Transverse colon (tissue), 3 donors: ENCODE data around the gene GNPDA2.
"Not testable (repeated sequence)": the region's sequence is repeated elsewhere in the genome, so short reads cannot be mapped to it uniquely, and the experiment has no call there.

Experiments used
- POLR2A ChIP-seq: fragments of 450-650 bp; IDR thresholded peaks from one replicate; pipeline ENCODE4 v1.6.1; 2016; ENCODE audit warnings: antibody characterized with exemption, mild to moderate bottlenecking, moderate library complexity
- TF ChIP-seq, protein P1 (sequence below), 5 experiments: fragments of 200-600 bp in 3 of 5; fragments of 450-650 bp in 2 of 5; sonication (generic) in 3 of 5; IDR thresholded peaks; 1 replicate in 2 of 5; 2 replicates in 3 of 5; pipeline ENCODE4 v1.5.1; 2016 to 2017; ENCODE audit warnings: antibody characterized with exemption in 5 of 5, inconsistent platforms in 3 of 5, mild to moderate bottlenecking in 2 of 5, moderate library complexity in 1 of 5

DNA sequence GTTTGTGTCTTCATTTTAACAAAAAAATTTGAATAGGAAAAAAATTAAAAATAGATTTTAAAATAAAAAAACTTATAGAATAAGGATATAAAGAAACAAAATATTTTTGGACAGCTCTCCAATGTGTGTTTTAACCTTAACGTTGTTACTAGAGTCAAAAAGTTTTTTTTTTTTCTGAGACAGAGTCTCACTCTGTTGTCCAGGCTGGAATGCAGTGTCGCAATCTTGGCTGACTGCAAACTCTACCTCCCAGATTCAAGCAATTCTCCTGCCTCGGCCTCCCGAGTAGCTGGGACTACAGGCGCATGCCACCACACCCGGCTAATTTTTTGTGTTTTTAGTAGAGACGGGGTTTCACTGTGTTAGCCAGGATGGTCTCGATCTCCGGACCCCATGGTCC lies 2.3 kb upstream of the GNPDA2 start:
- TF ChIP-seq, protein P1, sequence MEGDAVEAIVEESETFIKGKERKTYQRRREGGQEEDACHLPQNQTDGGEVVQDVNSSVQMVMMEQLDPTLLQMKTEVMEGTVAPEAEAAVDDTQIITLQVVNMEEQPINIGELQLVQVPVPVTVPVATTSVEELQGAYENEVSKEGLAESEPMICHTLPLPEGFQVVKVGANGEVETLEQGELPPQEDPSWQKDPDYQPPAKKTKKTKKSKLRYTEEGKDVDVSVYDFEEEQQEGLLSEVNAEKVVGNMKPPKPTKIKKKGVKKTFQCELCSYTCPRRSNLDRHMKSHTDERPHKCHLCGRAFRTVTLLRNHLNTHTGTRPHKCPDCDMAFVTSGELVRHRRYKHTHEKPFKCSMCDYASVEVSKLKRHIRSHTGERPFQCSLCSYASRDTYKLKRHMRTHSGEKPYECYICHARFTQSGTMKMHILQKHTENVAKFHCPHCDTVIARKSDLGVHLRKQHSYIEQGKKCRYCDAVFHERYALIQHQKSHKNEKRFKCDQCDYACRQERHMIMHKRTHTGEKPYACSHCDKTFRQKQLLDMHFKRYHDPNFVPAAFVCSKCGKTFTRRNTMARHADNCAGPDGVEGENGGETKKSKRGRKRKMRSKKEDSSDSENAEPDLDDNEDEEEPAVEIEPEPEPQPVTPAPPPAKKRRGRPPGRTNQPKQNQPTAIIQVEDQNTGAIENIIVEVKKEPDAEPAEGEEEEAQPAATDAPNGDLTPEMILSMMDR (IDR thresholded peaks at IDR 0.05) = not testable (repeated sequence)
- TF ChIP-seq POLR2A = not testable (repeated sequence)
